H54 (cell line): ENCODE results near the gene NUP188.
"Not testable (repeated sequence)": the region's sequence is repeated elsewhere in the genome, so short reads cannot be mapped to it uniquely, and the experiment has no call there.

Experiments
- DNase-seq: peaks from one replicate; pipeline ENCODE4 v3.0.0; 2011; ENCODE audit warnings: low spot score, mixed read lengths; ENCODE audit not compliant: insufficient read length
- FAIRE-seq: peaks from 3 replicates; lab custom pipeline; 2011; peaks lifted over from hg19 to GRCh38; lab: Jason Lieb, UNC
- POLR2A ChIP-seq: IDR thresholded peaks from 2 replicates; pipeline ENCODE4 v1.6.1; 2011; ENCODE audit warnings: low read depth, mild to moderate bottlenecking, low read length

The NUP188 gene

DNA sequence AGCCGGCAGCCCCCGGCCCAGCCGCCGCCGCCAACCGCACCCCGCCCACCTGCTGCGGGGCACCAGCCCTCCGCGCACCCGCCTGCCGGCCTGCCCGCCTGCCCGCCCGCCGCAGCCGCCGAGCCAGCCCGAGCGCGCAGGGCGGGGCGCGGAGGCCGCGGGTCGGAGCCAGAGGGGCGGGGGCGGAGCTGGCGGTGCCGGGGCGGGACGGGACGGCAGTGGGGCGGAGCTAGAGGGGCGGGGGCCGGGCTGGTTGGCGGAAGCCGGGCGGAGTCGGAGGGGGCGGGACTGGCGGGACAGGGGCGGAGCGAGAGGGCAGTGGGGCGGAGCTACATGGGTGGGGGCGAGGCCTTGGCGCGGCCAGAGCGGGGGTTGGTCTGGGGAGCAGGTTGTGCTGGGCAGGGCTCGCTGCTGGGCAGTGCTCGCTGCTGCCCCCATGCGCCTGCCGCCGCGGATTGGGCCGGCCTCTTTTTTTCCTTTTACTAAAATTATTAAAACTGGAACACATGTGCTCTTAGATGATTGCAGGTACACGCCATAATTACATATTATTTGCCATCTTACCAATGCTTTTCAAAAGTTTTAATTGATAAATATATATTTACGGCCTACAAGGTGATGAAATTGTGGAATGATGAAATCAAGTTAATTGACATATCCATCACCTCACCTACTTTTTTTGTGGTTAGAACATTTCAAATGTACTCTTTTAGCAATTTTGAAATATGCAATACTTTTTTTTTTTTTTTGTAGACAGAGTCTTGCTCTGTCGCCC, 80.9 kb downstream of the NUP188 start, which contains the start of gene SH3GLB2:
Gene SH3GLB2 (minus strand): TSS at position 140 of the 775 bp plus-strand sequence. CDS start 177 bp downstream, outside the sequence.
- FAIRE-seq (no peak), DNase-seq (peak; percentile 99)
- peak; percentile 80 for TF ChIP-seq POLR2A

DNA sequence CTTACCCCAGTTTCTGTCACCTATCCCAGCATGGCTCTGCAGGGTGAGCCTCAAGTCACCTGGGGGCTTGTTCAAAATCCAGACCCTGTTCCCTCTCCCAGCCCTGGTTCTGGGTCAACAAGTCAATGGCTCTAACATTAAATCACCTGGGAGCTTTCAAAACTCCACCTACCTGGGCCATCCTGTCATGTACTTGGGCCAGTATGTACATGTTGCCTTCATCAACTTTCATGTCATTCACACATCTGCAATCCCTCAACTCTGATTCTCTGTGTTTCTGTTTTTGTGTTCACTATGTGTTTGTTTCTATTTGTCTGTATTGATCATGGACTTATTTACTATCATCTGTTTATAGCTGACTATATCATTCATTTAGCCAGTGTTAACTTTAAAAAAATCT, 82.7 kb downstream of the NUP188 start:
- DNase-seq (no peak), FAIRE-seq (no peak)
- no peak for TF ChIP-seq POLR2A

DNA sequence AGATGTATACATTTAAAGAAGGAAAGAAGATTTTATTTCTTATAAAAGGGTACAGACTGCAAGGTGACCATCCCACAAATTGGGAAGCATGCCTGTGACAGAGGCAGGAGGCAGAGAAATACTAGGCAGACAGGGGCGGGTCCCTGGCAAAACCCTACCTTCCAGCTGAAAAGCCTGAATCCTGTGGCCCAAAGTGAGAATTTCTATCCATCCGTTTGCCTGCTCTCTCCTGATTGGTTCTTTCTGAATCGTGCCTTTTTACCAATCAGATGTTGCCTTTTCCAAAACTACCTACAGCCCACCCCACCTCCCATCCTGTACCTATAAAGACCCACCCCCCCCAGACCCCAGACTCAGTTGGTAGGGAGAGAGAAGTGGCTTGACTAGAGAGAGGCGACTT, 84.0 kb downstream of the NUP188 start:
- no peak for FAIRE-seq
- no peak for DNase-seq

DNA sequence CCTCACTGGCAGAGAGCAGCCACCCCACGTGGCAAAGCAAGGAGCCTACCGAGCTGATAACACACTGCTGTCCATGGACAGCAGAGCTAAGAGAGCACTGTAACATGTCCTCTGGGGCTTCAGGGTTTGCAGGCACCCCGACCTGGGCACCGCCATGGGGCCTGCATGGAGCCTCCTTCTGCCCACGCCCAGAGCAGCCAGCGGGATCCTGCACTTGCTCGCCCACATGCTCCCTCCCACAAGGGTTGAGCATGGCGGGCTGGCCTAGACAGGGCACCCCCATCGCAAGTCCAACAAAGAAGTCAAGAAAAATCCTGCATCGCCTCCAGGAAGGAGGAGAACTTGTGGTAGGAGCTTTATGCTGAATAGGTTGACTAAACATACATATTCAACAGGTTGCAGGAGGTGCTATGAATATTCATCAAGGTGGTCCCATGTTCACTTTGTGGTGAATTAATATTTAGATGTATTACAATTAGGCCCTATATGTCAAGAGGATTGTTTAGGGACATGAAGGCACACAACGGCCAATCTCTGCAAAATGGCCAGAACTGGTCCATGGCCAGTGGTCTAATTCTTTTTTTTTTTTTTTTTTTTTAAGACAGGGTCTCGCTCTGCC, 85.2 kb downstream of the NUP188 start:
- no peak for TF ChIP-seq POLR2A
- DNase-seq (no peak), FAIRE-seq (no peak)

More for the DNA sequence above, 84.0 kb downstream of the NUP188 start:
- no peak for TF ChIP-seq POLR2A

DNA sequence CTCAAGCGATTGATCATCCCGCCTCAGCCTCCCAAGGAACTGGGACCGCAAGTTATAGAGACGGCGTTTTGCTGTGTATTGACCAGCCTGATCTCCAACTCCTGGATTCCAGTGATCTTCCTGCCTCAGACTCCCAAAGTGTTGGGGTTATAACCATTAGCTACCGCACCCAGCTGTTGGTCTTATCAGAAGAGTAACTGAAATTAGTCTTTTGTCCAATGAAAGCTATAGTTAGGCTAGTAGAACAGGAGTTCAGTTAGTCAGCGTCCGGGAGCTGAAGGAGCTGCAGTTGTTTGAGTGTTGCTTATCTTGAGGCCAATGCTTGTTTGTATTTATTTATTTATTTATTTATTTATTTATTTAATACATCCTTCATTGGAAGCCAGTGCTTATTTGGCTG, 85.7 kb downstream of the NUP188 start:
- DNase-seq (no peak), FAIRE-seq (no peak)
- TF ChIP-seq POLR2A = no peak

DNA sequence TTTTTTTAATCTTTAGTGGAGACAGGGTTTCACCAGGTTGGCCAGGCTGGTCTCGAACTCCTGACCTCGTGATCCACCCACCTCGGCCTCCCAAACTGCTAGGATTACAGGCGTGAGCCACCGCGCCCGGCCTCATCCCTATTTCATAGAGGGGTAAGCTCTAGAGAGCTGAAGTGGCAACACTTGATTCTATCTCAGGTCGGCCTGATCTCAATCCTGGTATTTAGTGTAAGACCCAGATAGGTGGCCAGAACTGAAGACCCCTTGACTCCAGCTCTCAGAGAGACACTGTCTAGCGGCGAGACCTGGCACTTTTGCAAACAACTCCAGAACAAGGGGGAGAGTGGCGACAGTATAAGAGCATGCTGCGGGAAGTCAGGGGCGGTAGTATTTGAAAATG, 88.3 kb downstream of the NUP188 start:
- DNase-seq, FAIRE-seq: not testable (repeated sequence)

DNA sequence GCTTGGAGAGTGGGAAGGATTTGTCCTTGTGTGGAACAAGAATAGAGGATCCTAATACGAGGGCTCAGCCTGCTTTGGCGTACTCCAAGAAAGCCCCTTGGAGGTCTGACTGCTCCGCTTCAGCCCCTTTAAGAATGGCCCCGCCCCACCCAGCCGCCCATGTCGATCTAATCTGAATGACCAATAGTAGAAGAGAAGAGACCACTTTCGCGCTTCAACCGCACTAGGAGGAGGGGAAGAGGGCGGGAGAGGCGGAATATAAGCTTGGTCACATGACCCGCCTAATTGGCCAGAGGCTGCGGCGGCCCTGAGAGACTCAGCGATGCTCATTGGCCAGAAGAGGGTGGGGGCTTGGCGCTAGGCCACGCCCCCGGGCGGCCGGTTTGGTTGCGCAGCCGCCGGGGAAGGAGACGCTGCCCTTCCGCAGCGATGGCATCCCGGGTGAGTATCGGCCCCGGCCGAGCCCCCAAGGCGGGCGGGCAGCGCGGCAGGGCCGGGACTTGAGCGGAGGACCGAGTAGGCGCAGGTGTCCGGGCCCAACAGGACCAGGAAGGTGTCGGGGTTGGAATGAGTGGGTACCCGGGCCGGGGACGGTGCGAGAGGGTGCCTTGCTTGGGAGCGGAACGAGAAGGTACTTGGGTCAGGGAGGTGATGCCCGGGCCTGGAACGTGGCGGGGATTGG, 88.9 kb downstream of the NUP188 start, which contains the start of gene MIGA2:
Gene MIGA2 (plus strand): TSS at position 386 of the 682 bp plus-strand sequence. CDS start 3,969 bp downstream, outside the sequence.
- DNase-seq (peak; percentile 99), FAIRE-seq (peak; percentile 75)
- peak; percentile 93 for TF ChIP-seq POLR2A

DNA sequence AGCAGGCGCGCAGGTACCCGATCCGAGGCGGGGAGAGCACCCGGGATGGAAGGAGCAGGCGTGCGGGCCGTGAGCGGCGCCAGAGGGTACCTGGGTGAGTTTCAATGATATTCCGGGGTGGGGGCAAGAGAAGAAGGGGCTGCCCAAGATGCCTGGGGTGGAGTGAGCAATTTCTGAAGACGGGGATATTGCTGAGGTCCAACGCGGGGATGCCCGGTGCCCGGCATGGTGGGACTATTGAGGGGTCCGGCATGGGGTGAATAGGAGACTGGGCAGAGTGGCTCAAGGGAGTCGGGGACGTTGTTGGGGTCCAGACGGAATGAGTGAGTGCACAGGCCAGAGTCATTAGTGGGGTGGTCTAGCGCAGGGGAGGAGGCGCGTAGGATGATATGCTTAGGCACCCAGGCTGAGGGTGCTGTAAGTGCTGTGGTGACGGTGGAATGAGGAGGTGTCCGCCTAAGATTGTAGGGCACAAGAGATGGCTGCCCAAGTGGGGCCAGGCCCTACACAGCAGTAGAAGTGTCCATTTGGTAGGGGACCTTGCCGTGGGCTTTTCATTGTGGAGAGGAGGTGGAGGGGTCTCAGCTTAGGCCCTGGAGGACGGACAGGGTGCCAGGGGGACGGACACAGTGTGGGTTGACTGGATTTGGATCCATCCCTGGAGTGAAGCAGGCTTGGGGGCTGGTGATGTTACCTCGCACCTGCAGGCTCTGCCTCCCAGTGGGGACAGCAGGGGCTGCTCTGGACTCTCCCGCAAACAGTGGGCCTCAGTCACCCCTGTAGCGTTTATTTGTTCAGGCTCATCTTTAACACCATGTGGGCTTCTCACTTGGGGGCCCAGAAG, 89.6 kb downstream of the NUP188 start:
- no peak for FAIRE-seq
- no peak for DNase-seq
- no peak for TF ChIP-seq POLR2A

DNA sequence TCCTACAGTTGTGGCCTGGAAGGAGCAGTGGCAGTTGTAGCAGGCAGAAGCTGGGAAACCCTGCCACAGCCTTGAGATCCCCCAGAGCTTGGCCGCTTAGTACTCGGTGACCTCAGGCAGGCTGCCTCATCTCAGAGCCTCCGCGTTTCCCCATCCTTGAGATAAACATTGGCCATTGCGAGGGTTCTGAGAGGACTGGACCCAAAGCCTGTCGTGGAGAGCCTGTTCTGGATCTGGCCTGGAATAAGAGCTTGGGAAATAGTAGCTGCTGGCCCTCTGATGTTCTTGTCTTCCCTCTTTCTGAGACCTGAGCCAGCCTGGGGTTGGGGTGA, 90.2 kb downstream of the NUP188 start:
- TF ChIP-seq POLR2A = no peak
- no peak for FAIRE-seq
- DNase-seq = no peak

DNA sequence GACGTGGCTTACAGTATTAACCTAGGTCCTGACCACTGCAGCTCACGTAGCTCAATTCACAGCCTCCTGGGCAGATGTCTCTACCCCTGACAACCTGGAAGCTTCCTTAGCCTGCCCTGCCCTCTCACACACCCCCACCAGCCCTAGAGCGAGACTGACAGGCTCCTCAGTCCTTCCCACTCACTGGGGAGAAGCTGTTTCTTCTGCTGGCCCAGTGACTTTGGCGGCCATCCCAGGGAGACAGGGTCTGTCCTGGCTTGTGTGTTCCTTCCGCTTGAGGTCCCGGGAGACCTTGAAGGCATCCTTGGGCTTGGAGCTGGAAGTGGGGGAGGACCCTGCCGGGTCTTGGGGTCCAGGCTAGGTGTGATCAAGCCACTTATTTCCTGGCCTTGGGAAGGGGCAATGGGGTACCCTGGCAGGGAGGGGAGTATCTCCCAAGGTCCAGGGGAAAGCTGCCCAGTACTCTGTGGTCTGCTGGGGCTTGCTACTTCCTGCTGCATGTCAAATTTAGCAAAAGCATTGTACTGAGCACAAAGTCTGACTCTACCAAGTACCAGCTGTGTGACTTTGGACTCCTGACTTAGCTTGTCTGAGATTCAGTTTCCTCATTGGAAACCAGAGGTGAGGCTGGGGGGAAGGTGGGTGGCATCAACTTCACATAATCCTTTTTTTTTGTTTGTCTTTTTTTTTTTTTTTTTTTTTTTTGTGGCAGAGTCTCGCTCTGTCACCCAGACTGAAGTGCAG, 90.8 kb downstream of the NUP188 start:
- FAIRE-seq (no peak), DNase-seq (no peak)
- TF ChIP-seq POLR2A = no peak

DNA sequence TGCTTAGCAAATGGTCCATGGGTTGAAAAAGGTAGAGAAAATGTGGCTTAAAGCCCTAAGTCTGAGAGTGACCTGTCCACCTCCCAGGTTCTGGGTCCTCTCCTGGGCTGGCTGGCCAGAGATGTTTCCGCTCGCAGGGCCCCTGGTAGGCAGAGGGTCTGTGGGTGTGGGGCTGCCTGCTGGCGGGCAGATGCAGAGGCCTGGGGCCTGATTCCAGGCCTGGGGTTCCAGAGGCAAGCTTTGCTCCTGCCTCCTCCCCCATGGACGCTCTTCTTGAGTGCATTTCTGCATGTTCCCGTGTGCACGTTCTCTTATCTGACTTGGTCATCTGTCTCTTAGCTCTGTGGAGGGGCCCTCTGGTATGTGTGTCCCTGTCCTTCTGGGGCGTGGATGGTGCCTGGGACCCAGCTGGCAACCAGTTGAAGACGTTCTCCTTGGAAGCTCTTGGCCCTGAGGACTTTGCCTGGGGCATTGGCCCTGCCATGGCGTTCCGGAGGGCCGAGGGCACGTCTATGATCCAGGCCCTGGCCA, 92.7 kb downstream of the NUP188 start:
- no peak for TF ChIP-seq POLR2A
- FAIRE-seq (no peak), DNase-seq (no peak)

DNA sequence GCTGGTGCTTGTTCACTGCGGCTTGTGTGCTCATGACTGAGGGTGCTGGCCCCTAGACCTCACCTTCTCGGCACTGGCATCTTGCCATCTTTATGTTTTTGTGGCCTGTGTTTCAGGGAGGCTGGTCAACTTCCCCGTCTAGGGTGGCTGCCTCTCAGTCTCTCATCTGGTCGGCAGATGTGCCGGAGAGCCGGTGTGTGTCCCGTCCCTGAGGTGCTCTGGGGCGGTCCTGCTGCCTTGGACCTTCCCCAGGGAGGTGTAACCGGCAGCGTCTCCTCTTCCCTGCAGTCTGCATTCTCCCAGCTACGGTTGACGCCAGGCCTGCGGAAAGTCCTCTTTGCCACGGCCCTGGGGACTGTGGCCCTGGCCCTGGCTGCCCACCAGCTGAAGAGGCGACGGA, 94.5 kb downstream of the NUP188 start:
- FAIRE-seq (no peak), DNase-seq (no peak)
- no peak for TF ChIP-seq POLR2A
